GM18858 (cell line): ENCODE data around the gene RCAN1.

Experiments
- ATAC-seq: cut with Tn5 transposase; IDR thresholded peaks from one replicate; pipeline ENCODE4 v1.9.1; 2021; ENCODE audit not compliant: unreplicated experiment

Gene RCAN1

GRCh38 chr21:34599534-34600101, 15.3 kb downstream of the RCAN1 start:
- no peak for ATAC-seq

DNA sequence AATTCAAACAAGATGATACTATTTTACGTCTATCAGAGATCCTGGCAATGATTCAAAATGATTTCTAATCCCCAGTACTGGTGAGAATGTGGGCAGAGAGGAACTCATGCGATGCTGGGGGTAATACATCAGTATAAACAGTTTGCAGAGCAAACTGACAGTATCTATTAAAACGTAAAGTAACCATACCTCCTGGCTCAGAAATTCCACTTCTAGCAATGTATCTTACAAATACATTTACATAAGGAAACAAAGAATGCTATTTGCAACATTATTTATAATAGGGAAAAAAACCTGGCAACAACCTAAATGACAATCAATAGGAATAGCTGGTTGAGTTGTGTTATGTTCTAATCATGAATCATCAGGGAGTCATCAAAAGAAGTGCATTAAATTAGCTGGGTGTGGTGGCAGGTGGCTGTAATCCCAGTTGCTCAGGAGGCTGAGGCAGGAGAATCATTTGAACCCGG, 15.9 kb downstream of the RCAN1 start:
- no peak for ATAC-seq

DNA sequence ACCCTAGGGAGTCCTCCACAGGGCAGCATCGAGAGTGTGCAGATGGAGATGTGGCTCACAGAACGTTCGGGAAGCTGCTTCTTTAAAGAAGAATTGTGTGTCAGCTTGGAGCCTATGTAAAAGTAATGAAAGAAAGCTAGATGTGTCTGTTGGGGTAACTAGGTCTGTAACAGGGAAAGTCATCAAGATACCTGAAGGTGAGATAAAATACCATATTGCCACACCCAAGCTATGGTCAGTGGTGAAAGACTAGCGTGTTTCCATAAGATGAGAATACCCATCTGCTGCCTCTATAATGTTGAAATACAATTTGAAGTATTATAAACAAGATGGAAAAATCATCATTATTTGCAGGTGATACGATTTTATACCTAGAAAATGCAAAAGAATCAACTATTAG, 17.5 kb downstream of the RCAN1 start:
- no peak for ATAC-seq

GRCh38 chr21:34596561-34597271, 18.2 kb downstream of the RCAN1 start:
- ATAC-seq: no peak

DNA sequence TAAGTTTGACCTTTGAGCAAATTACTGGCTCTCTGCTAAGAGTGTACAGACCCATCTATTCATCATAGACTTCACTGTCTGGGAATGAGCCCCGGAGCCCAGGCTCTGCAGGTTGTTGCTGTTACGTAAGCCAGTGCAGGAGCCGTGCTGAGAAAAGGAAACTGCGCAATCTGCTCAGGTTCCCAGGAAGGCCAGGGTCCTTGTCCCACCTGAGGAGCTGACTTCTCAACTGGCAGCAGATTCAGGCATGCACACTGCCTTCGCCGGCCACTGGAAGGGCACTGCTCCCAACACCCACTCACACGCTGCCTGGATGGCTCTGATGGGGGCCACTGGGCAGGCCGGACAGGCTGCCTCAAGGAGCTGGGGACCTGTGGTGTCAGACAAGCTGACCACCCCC, 19.5 kb downstream of the RCAN1 start:
- ATAC-seq: no peak

GRCh38 chr21:34594566-34595234, 20.2 kb downstream of the RCAN1 start:
- ATAC-seq: no peak

DNA sequence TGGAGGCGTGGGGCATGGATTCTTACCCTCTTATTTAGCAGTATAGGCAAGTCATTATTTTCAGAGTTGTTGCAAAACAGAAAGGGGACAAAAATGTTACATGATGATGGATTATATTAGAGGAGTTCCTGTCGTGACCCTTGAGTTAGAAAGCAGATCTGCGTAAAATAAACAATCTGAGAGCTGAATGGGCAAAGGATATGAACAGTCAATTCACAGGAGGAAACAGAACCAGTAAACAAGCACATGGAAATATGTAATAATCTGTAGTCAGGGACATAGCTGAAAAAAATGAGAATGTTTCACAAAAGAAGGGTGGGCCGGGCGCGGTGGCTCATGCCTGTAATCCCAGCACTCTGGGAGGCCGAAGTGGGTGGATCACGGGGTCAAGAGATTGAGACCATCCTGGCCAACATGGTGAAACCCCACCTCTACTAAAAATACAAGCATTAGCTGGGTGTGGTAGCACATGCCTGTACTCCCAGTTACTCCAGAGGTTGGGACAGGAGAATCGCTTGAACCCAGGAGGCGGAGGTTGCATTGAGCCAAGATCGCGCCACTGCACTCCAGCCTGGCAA, 20.9 kb downstream of the RCAN1 start:
- ATAC-seq: no peak

GRCh38 chr21:34593423-34593822, 21.5 kb downstream of the RCAN1 start:
- no peak for ATAC-seq

DNA sequence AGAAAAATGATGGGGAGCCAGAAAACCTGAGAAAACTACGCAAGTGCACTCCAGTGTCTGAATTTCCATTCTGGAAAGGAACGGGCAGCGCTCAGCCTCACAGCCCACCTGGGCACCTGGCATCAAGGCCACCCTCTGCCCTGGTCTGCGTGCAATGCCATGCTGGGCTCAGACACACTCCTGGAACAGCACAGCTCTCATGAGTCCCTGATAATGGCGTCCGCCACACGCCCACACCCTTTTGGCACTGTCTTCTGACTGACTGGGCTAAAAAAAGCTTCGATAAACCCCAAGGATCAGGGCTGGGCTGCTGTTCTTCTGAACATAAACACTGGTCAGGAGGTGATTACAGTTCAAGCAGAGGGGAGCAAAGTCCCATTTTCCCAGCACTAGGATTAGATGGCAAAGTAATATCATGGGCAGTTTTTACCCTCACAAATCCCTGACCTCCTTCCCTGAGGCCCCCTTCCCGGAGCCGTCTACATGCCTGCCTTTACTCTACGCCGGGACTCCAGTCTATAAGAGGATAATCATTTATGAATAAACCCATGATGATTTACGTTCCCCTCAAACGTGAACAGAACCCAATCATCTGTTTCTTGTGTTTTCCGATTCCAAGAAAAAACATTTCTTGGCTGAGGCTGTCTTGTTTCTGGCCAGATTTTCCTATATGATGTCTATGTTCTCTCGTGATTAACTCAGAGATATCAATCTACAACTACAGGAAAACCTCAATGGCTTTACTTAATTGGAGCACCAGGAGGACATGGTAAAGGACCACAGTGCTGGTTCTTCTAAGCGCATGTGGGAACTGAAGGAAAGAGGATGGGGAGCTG, 22.6 kb downstream of the RCAN1 start:
- ATAC-seq: no peak

DNA sequence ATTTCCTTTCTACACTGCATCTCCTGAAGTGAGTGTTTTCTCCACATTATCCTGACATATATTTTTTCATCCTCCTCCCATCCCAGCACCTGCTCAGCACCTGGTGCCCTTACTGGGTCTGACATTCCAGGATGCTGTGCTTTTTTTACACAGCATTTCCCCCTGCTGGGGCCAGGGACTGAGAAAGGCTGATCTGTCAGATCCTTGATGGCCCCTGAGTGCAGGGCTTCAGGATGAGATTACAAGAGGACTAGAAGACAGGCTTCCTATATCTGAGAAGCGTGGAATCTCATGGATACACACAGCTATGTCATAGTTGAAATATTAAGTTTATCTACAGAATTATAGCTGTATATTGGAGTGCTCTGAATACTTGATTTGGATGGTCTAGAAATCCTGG, 24.4 kb downstream of the RCAN1 start:
- no peak for ATAC-seq

DNA sequence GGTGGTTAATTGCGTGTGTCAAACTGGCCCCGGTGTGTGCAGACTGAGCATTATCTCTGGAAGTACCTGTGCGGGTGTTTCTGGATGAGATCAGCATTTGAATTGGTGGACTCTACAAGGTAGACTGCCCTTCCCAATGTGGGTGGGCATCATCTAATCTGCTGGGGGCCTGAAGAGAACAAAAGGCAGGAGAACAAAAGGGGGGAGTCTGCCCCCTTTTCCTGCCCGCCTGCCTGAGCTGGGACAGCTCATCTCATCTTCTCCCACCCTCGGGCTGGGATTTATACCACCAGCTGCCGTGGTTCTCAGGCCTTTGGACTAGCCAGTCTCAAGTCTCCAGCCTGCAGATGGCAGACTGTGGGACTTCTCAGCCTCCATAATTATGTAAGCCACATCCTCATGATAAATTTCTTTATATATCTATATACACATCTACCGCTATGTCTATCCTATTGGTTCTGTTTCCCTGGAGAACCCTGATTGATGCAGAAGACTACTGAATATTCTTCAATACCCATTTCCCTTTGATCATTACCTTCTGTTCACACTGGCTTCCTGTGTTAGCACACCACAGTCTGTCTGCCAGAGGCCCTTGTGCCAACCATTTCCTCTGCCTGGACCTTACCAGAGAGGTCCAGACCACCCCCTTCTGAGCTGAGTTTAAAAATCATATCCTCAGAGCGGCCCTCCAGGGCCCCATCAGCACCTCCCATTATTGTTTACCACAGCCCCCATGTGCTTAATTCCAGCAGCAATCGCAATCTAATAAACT, 25.2 kb downstream of the RCAN1 start:
- no peak for ATAC-seq

DNA sequence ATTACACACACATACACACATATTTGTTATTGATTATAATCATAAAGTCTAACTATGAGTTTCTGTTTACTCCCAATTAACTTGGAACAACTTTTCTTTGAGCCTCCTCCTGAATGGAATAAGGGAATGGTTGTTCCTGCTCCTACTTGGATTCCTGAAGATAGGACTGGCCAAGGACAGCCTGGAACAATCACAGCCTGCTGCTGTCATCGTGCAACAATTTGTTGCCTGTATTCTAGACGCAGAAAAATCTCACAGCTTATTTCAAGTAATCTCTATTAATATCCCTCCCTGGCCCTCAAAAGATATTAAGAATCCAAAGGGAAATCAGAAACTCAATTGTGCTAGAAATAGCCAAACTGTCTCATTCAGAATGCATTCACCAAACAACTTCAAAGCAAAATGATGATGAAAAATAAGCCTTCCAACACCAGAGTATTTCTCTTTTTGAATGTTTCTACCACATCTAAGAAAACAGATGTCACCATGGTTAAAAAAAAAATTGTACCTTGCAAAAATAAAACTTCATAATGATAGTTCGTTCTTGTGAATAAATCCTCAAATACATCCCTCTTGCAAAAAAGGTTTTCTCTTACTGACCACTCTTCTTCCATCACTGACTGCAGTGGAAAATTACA, 30.9 kb downstream of the RCAN1 start:
- ATAC-seq: no peak

- no peak for ATAC-seq
These were observed 32.3 kb downstream of the RCAN1 start for GRCh38 chr21:34582506-34583150.

DNA sequence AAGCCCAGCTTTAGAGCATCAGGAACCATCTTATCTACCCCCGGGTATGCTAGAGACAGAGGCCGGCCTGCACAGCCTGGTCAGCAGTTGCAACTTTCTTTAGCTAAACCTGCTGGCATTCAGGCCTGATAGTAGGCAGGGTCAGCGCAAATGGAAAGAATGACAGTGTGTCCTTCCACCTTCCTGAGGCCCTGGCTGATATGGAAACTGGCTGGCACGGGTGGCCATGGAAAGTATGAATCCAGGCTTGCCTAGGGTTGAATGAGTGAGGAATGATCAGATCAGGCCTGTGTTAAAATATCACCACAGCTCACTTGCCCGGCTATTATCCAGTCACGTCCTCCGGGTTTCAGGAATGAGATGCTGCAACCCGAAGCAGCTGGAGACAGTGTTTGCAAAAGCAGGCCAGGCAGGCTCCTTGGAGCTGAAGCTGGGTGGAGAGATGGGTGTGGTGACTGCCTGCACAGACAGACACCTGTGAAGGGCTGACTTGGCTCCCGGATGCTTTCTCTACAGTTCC, 34.7 kb downstream of the RCAN1 start:
- ATAC-seq: no peak

DNA sequence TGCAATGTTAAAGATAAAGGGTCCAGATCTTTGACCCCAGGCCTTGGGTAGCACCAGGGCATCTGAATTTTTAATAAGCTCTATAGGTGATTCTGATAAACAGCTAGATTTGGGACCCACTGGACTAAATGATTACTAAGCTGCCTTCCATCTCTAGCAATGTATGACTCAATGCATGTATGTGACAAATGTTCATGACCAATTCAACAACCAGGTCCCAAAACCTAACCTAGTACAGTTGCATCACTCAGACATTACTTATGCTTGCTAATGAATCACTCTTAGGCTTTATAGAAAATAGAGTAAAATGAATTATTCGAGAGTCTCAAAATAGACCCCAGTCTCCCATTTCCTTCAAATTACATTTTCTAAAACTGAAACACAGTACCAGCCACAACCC, 35.5 kb downstream of the RCAN1 start:
- no peak for ATAC-seq

GRCh38 chr21:34576041-34576511, 38.8 kb downstream of the RCAN1 start:
- ATAC-seq: no peak

- no peak for ATAC-seq
These were observed 40.0 kb downstream of the RCAN1 start for GRCh38 chr21:34574601-34575529.

DNA sequence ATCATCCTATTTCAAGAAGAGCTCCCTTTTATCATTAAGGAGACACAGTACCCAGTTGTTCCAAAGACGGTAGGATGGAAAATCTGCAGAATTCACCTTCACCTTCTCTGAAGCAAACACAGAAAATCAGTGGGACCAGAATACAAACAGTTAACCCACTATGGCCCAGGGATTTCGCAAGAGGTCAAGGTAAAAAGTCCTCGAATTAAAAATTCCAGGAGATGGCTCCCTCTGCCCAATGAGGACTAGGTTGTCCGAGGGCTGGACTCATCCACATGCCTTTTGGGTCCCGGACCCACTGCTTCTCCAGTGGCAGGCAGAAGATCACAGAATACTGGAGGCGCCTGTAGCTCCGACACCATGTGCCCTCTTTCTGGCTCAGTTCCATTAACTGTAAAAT, 42.9 kb downstream of the RCAN1 start:
- ATAC-seq: no peak
